GM12878 (cell line): ENCODE results near the gene CRKL. TPM values are rescaled to one million over a fixed set of nuclear protein-coding genes. Genes with fewer than 3 reads are reported as not detected.

Source experiments
- ATAC-seq: fragments of 200-7000 bp; cut with Tn5 transposase; 3 replicates; pipeline ENCODE4 v1.9.1; 2020; ENCODE audit warnings: mild to moderate bottlenecking, moderate library complexity
- BruUV-seq: library from RNA; stranded (reverse); fragments of 400-500 nt; replicated peaks from 2 replicates; lab custom pipeline; 2021; lab: Mats Ljungman, UMichigan
- CTCF ChIA-PET: fragments of 300-600 bp; sonication (Branson Sonifier 250); formaldehyde crosslinking; extraction: SDS; loops from one replicate; lab custom pipeline; 2021; ENCODE audit warnings: inconsistent platforms; lab: Yijun Ruan, JAX
- POLR2A ChIA-PET: fragments of 350-600 bp; formaldehyde crosslinking; extraction: SDS; loops from one replicate; lab custom pipeline; 2021; ENCODE audit warnings: inconsistent platforms; lab: Charles Lee
- RAD21 ChIA-PET: fragments of 300-600 bp; sonication (Branson Sonifier 250); formaldehyde crosslinking; loops from one replicate; lab custom pipeline; 2023; ENCODE audit warnings: antibody characterized with exemption; ENCODE audit not compliant: unreplicated experiment; lab: Charles Lee
- SMC1A ChIA-PET: fragments of 300-600 bp; sonication (Branson Sonifier 250); formaldehyde crosslinking; loops from one replicate; lab custom pipeline; 2023; ENCODE audit not compliant: unreplicated experiment, uncharacterized antibody; lab: Charles Lee
- DNase-seq: peaks from one replicate; pipeline ENCODE4 v3.0.0-alpha.2; 2011; ENCODE audit warnings: low read depth, low spot score
- FAIRE-seq: peaks from 3 replicates; lab custom pipeline; 2011; peaks lifted over from hg19 to GRCh38; lab: Jason Lieb, UNC
- H2AFZ ChIP-seq: 2 replicates; pipeline ENCODE4 v1.6.0; 2011; ENCODE audit warnings: low read depth, low read length, control low read depth; ENCODE audit not compliant: control insufficient read depth
- H3K27ac ChIP-seq: 2 replicates; pipeline ENCODE4 v1.5.1; 2011; ENCODE audit warnings: control low read depth; ENCODE audit not compliant: control insufficient read depth, insufficient read depth
- H3K27me3 ChIP-seq, 2 experiments: replicated peaks in 1 of 2; 2 replicates each; pipeline versions ENCODE4 v1.6.0 to v1.6.1; 2011; ENCODE audit warnings: low read length in 1 of 2; ENCODE audit not compliant: control insufficient read depth in 2 of 2, insufficient read depth in 2 of 2
- H3K36me3 ChIP-seq, 2 experiments: 2 replicates each; pipeline ENCODE4 v1.5.1; 2011; ENCODE audit warnings: low read length in 1 of 2; ENCODE audit not compliant: control insufficient read depth in 2 of 2, insufficient read depth in 2 of 2
- H3K4me1 ChIP-seq: 2 replicates; pipeline ENCODE4 v1.6.1; 2011; ENCODE audit warnings: mild to moderate bottlenecking, low read length, moderate library complexity, mixed read lengths; ENCODE audit not compliant: control insufficient read depth, insufficient read depth
- H3K4me2 ChIP-seq: 2 replicates; pipeline ENCODE4 v1.6.0; 2011; ENCODE audit warnings: control low read depth; ENCODE audit not compliant: control insufficient read depth, insufficient read depth
- H3K4me3 ChIP-seq: fragments of 200-600 bp; sonication (generic); 2 replicates; pipeline ENCODE4 v1.5.1; 2016
- H3K79me2 ChIP-seq: 2 replicates; pipeline ENCODE4 v1.6.0; 2011; ENCODE audit warnings: low read length; ENCODE audit not compliant: control insufficient read depth, insufficient read depth
- H3K9ac ChIP-seq: 2 replicates; pipeline ENCODE4 v1.8.0; 2011; ENCODE audit warnings: low read length, control low read depth, mixed read lengths; ENCODE audit not compliant: control insufficient read depth, insufficient read depth
- H3K9me3 ChIP-seq: replicated peaks from 3 replicates; pipeline ENCODE4 v1.5.1; 2011; ENCODE audit warnings: mild to moderate bottlenecking, low read length; ENCODE audit not compliant: control insufficient read depth, insufficient read depth
- H4K20me1 ChIP-seq: 2 replicates; pipeline ENCODE4 v1.6.0; 2011; ENCODE audit not compliant: control insufficient read depth, insufficient read depth
- CBX5 ChIP-seq: sonication (generic); IDR thresholded peaks from 2 replicates; pipeline ENCODE4 v1.6.1; 2016; ENCODE audit warnings: low read depth, moderate library complexity, mild to moderate bottlenecking, inconsistent platforms
- FOS ChIP-seq: IDR thresholded peaks from 3 replicates; pipeline ENCODE4 v1.6.1; 2011; ENCODE audit warnings: borderline replicate concordance; ENCODE audit not compliant: insufficient read length; ENCODE audit errors: extremely low read depth
- FOXM1 ChIP-seq: IDR thresholded peaks from 2 replicates; pipeline ENCODE4 v1.6.1; 2012; ENCODE audit warnings: low read depth, mild to moderate bottlenecking, inconsistent platforms, low read length, moderate library complexity
- NFIC ChIP-seq: IDR thresholded peaks from 2 replicates; pipeline ENCODE4 v1.6.1; 2012; ENCODE audit warnings: low read depth, mild to moderate bottlenecking, inconsistent platforms, low read length, moderate library complexity
- NFXL1 ChIP-seq: fragments of 450-650 bp; IDR thresholded peaks from 2 replicates; pipeline ENCODE4 v1.6.1; 2017; ENCODE audit warnings: antibody characterized with exemption, mild to moderate bottlenecking, borderline replicate concordance
- RFX5 ChIP-seq: IDR thresholded peaks from 2 replicates; pipeline ENCODE4 v1.6.1; 2011; ENCODE audit warnings: low read depth, low read length, improper control_type of control experiment
- TARDBP ChIP-seq: IDR thresholded peaks from 2 replicates; pipeline ENCODE4 v1.6.1; 2016; ENCODE audit warnings: borderline replicate concordance
- WRNIP1 ChIP-seq: IDR thresholded peaks from 2 replicates; pipeline ENCODE4 v1.6.1; 2011; ENCODE audit warnings: low read depth, low read length, improper control_type of control experiment, borderline replicate concordance
- ZNF207 ChIP-seq: fragments of 450-650 bp; IDR thresholded peaks from 2 replicates; pipeline ENCODE4 v1.6.1; 2014; ENCODE audit warnings: antibody characterized with exemption, mild to moderate bottlenecking, borderline replicate concordance
- WGBS: methylation state at CpG from one replicate; pipeline ENCODE4 v1.1.6; 2016; ENCODE audit warnings: low lambda C conversion rate; ENCODE audit not compliant: insufficient replicate concordance, insufficient coverage; ENCODE audit errors: missing lambda C conversion rate; 5-methylcytosine and 5-hydroxymethylcytosine counted together
- in situ Hi-C: fragments of 300-500 bp; cut with MboI; formaldehyde crosslinking; loops from 9 replicates; pipeline ENCODE4 v1.14.3; 2018; ENCODE audit warnings: mixed read lengths
- intact Hi-C: fragments of 100-400 bp; cut with micrococcal nuclease; formaldehyde crosslinking; loops from one replicate; pipeline ENCODE4 v1.14.2; 2022; ENCODE audit not compliant: unreplicated experiment
- polyA plus RNA-seq, 11 experiments: library from polyadenylated mRNA; depleted of rRNA in 4 of 11; unstranded in 6 of 11; stranded (reverse) in 5 of 11; fragments of >200 nt; fragmentation: Nextera tagmentation in 4 of 11; fragmentation: Illumina TruSeq in 1 of 11; extraction: Ambion mirVana in 4 of 11; extraction: Trizol in 1 of 11; gene quantifications; 1 replicate in 1 of 11; 2 replicates in 10 of 11; pipeline versions ENCODE4 v1.2.1 to v1.2.3, GENCODE V29; 2011 to 2016; ENCODE audit warnings: inconsistent platforms in 2 of 11, missing spikeins in 2 of 11, low read depth in 1 of 11
- total RNA-seq, 4 experiments: library from RNA; depleted of rRNA in 3 of 4; stranded (reverse); fragments of >200 nt in 3 of 4; fragmentation: Illumina TruSeq in 1 of 4; extraction: Trizol in 1 of 4; gene quantifications; 2 replicates each; pipeline versions ENCODE4 v1.2.1 to v1.2.3, GENCODE V29; 2013 to 2021
- TF ChIP-seq, protein P1 (sequence below): fragments of 450-650 bp; formaldehyde crosslinking; IDR thresholded peaks from 2 replicates; pipeline ENCODE4 v1.5.0; 2022; ENCODE audit warnings: mild to moderate bottlenecking, missing genetic modification characterization

CRKL gene
- total and polyA plus RNA-seq, 10 of the 15 experiments (the other 5 are each of a cell fraction or from before 2014, with no cell fraction given), result 12.6 to 61.2 (median 32.7) TPM

DNA sequence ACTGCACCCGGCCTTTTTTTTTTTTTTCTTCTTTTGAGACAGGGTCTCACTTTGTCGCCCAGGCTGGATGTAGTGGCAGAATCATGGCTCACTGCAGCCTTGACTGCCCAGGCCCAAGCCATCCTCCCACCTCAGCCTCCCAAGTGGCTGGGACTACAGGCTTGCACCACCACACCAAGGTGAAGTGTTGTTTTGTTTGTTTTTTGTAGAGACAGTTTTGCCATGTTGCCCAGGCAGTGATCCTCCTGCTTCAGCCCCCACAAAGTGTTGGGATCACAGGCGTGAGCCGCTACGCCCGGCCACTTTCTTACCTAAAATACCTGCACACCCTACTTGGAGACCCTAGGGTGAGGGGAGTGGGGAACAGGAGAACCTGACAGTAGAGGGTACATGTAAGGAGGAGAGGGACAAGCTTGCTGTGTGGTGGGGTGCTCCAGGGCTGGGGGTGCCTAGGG, 45.3 kb downstream of the CRKL start:
- Histone ChIP-seq H3K36me3 (no peaks in the 10 kb centered on the region), H4K20me1 (no peaks in the 10 kb centered on the region; the same call in 1 of the 2 replicates), H2AFZ (no peak overlapping the region), H3K27me3 (peaks cover 2 to 4% of the 10 kb centered on the region in 2 experiments; a peak in 3 of 4 replicates), H3K79me2 (no peaks in the 10 kb centered on the region), H3K4me2 (no peak overlapping the region), H3K27ac (no peak overlapping the region), H3K4me1 (peaks cover 5% of the 10 kb centered on the region; the same call in 1 of the 2 replicates), H3K4me3 (no peak overlapping the region), H3K9ac (no peak overlapping the region), H3K9me3 (no peaks in the 10 kb centered on the region)
- RAD21 ChIA-PET, result no interaction called here
- ATAC-seq (no peak), DNase-seq (no peak), FAIRE-seq (no peak)
- TF ChIP-seq FOXM1, result no peak
- no peak for TF ChIP-seq WRNIP1
- TF ChIP-seq TARDBP, result no peak
- TF ChIP-seq NFIC, result no peak
- no peak for TF ChIP-seq ZNF207
- TF ChIP-seq, protein P1, sequence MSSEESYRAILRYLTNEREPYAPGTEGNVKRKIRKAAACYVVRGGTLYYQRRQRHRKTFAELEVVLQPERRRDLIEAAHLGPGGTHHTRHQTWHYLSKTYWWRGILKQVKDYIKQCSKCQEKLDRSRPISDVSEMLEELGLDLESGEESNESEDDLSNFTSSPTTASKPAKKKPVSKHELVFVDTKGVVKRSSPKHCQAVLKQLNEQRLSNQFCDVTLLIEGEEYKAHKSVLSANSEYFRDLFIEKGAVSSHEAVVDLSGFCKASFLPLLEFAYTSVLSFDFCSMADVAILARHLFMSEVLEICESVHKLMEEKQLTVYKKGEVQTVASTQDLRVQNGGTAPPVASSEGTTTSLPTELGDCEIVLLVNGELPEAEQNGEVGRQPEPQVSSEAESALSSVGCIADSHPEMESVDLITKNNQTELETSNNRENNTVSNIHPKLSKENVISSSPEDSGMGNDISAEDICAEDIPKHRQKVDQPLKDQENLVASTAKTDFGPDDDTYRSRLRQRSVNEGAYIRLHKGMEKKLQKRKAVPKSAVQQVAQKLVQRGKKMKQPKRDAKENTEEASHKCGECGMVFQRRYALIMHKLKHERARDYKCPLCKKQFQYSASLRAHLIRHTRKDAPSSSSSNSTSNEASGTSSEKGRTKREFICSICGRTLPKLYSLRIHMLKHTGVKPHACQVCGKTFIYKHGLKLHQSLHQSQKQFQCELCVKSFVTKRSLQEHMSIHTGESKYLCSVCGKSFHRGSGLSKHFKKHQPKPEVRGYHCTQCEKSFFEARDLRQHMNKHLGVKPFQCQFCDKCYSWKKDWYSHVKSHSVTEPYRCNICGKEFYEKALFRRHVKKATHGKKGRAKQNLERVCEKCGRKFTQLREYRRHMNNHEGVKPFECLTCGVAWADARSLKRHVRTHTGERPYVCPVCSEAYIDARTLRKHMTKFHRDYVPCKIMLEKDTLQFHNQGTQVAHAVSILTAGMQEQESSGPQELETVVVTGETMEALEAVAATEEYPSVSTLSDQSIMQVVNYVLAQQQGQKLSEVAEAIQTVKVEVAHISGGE (CRISPR knock-in tag), result no peak
- no peak for TF ChIP-seq NFXL1
- TF ChIP-seq RFX5, result no peak
- TF ChIP-seq CBX5, result no peak
- TF ChIP-seq FOS, result no peak
- intact Hi-C loops, result no loop called here
- in situ Hi-C loops, result no loop called here
- CTCF ChIA-PET, result interaction anchor here (0.6 to 1.8 kb wide), 3 partner anchors 8 to 91 kb away, joined by 4 to 5 read pairs (median 4); partner anchors contain the start of gene LZTR1
- SMC1A ChIA-PET, result no interaction called here
- BruUV-seq, result no TSS peak
- POLR2A ChIA-PET, result no interaction called here
- 72% methylated on average over 5 of the region's 6 CpGs for WGBS
